SK-N-SH treated with all-trans-retinoic acid at 6 μM for 48 hours (cell line): ENCODE data around the gene LAIR2.
A peak's percentile ranks its signal among the peaks of the same experiment; 100 is the strongest.

Experiments used
- ATAC-seq: fragments of 200-7000 bp; cut with Tn5 transposase; 3 replicates; pipeline ENCODE4 v1.9.1; 2020; ENCODE audit warnings: mild to moderate bottlenecking, moderate library complexity
- ARNTL ChIP-seq: fragments of 450-650 bp; formaldehyde crosslinking; IDR thresholded peaks from 2 replicates; pipeline ENCODE4 v1.5.0; 2020; ENCODE audit warnings: low read depth, mild to moderate bottlenecking, moderate library complexity, borderline replicate concordance
- BACH2 ChIP-seq: fragments of 250-450 bp; sonication (Bioruptor Pico); IDR thresholded peaks from 2 replicates; pipeline ENCODE4 v1.9.0; 2021; ENCODE audit warnings: mild to moderate bottlenecking, borderline replicate concordance
- CREB5 ChIP-seq: fragments of 250-450 bp; sonication (Bioruptor Pico); IDR thresholded peaks from 2 replicates; pipeline ENCODE4 v1.5.1; 2020; ENCODE audit warnings: low read depth, mild to moderate bottlenecking, moderate library complexity
- CSDC2 ChIP-seq: fragments of 250-450 bp; sonication (Bioruptor Pico); IDR thresholded peaks from 2 replicates; pipeline ENCODE4 v1.5.0; 2020; ENCODE audit warnings: mild to moderate bottlenecking, moderate library complexity
- ESRRG ChIP-seq: fragments of 250-450 bp; sonication (Bioruptor Pico); IDR thresholded peaks from 2 replicates; pipeline ENCODE4 v1.6.1; 2021; ENCODE audit warnings: mild to moderate bottlenecking
- GLIS3 ChIP-seq: fragments of 250-450 bp; sonication (Bioruptor Pico); IDR thresholded peaks from 2 replicates; pipeline ENCODE4 v1.5.0; 2020; ENCODE audit warnings: mild to moderate bottlenecking, moderate library complexity
- ISL1 ChIP-seq: fragments of 250-450 bp; sonication (Bioruptor Pico); IDR thresholded peaks from 2 replicates; pipeline ENCODE4 v2.1.2; 2022; ENCODE audit warnings: mild to moderate bottlenecking, moderate library complexity
- OSR1 ChIP-seq: fragments of 250-450 bp; sonication (Bioruptor Pico); IDR thresholded peaks from 2 replicates; pipeline ENCODE4 v1.8.0; 2022; ENCODE audit warnings: moderate library complexity, mild to moderate bottlenecking, inconsistent platforms
- POU6F1 ChIP-seq: fragments of 250-450 bp; sonication (Bioruptor Pico); IDR thresholded peaks from 2 replicates; pipeline ENCODE4 v1.8.0; 2021; ENCODE audit warnings: low read depth, mild to moderate bottlenecking, moderate library complexity, borderline replicate concordance
- PPARA ChIP-seq: fragments of 250-450 bp; sonication (Bioruptor Pico); IDR thresholded peaks from 2 replicates; pipeline ENCODE4 v1.5.0; 2020; ENCODE audit warnings: mild to moderate bottlenecking, borderline replicate concordance
- RARB ChIP-seq: fragments of 250-450 bp; sonication (Bioruptor Pico); IDR thresholded peaks from 2 replicates; pipeline ENCODE4 v1.8.0; 2021; ENCODE audit warnings: mild to moderate bottlenecking, moderate library complexity
- SNAI2 ChIP-seq: fragments of 250-450 bp; sonication (Bioruptor Pico); IDR thresholded peaks from 2 replicates; pipeline ENCODE4 v1.5.0; 2020; ENCODE audit warnings: mild to moderate bottlenecking, moderate library complexity
- TCF4 ChIP-seq: fragments of 250-450 bp; sonication (Bioruptor Pico); IDR thresholded peaks from 2 replicates; pipeline ENCODE4 v1.8.0; 2021; ENCODE audit warnings: mild to moderate bottlenecking, moderate library complexity, borderline replicate concordance
- TOX ChIP-seq: fragments of 250-450 bp; sonication (Bioruptor Pico); IDR thresholded peaks from 2 replicates; pipeline ENCODE4 v1.8.0; 2021; ENCODE audit warnings: mild to moderate bottlenecking, moderate library complexity, borderline replicate concordance
- TSHZ2 ChIP-seq: fragments of 250-450 bp; sonication (Bioruptor Pico); IDR thresholded peaks from 2 replicates; pipeline ENCODE4 v1.5.0; 2020; ENCODE audit warnings: mild to moderate bottlenecking, moderate library complexity
- ZFP3 ChIP-seq: fragments of 250-450 bp; sonication (Bioruptor Pico); IDR thresholded peaks from 2 replicates; pipeline ENCODE4 v1.5.0; 2020; ENCODE audit warnings: mild to moderate bottlenecking, moderate library complexity
- ZFP30 ChIP-seq: fragments of 450-650 bp; formaldehyde crosslinking; IDR thresholded peaks from 2 replicates; pipeline ENCODE4 v1.5.0; 2022; ENCODE audit warnings: mild to moderate bottlenecking, moderate library complexity
- ZNF565 ChIP-seq: fragments of 450-650 bp; formaldehyde crosslinking; conservative IDR thresholded peaks from 2 replicates; pipeline ENCODE4 v1.5.0; 2020; ENCODE audit warnings: low read depth, mild to moderate bottlenecking, moderate library complexity
- ZNF70 ChIP-seq: fragments of 450-650 bp; formaldehyde crosslinking; IDR thresholded peaks from 2 replicates; pipeline ENCODE4 v1.5.0; 2020; ENCODE audit warnings: mild to moderate bottlenecking, moderate library complexity
- ZNF8 ChIP-seq: fragments of 450-650 bp; formaldehyde crosslinking; IDR thresholded peaks from 2 replicates; pipeline ENCODE4 v1.5.0; 2020; ENCODE audit warnings: mild to moderate bottlenecking, moderate library complexity
- TF ChIP-seq, protein P1 (sequence below): fragments of 250-450 bp; sonication (Bioruptor Pico); IDR thresholded peaks from 2 replicates; pipeline ENCODE4 v1.5.1; 2021; ENCODE audit warnings: mild to moderate bottlenecking, moderate library complexity
- TF ChIP-seq, protein P2 (sequence below): fragments of 250-450 bp; sonication (Bioruptor Pico); IDR thresholded peaks from 2 replicates; pipeline ENCODE4 v1.8.0; 2020; ENCODE audit warnings: mild to moderate bottlenecking, moderate library complexity, borderline replicate concordance

The LAIR2 gene

GRCh38 chr19:54462655-54463530, 39.7 kb upstream of the LAIR2 start:
- TF ChIP-seq ZFP30 (CRISPR knock-in tag) (no peak), TCF4 (CRISPR knock-in tag) (no peak), ZNF565 (no peak), OSR1 (CRISPR knock-in tag) (no peak), GLIS3 (CRISPR knock-in tag) (no peak), ESRRG (CRISPR knock-in tag) (no peak), ARNTL (no peak), ZFP3 (CRISPR knock-in tag) (no peak), CSDC2 (CRISPR knock-in tag) (no peak), POU6F1 (CRISPR knock-in tag) (no peak), RARB (CRISPR knock-in tag) (no peak), ZNF8 (CRISPR knock-in tag) (no peak), BACH2 (CRISPR knock-in tag) (no peak), ZNF70 (no peak), TOX (CRISPR knock-in tag) (no peak), CREB5 (CRISPR knock-in tag) (no peak)
- TF ChIP-seq, protein P1, sequence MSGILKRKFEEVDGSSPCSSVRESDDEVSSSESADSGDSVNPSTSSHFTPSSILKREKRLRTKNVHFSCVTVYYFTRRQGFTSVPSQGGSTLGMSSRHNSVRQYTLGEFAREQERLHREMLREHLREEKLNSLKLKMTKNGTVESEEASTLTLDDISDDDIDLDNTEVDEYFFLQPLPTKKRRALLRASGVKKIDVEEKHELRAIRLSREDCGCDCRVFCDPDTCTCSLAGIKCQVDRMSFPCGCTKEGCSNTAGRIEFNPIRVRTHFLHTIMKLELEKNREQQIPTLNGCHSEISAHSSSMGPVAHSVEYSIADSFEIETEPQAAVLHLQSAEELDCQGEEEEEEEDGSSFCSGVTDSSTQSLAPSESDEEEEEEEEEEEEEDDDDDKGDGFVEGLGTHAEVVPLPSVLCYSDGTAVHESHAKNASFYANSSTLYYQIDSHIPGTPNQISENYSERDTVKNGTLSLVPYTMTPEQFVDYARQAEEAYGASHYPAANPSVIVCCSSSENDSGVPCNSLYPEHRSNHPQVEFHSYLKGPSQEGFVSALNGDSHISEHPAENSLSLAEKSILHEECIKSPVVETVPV (CRISPR knock-in tag): no peak
- TF ChIP-seq, protein P2, sequence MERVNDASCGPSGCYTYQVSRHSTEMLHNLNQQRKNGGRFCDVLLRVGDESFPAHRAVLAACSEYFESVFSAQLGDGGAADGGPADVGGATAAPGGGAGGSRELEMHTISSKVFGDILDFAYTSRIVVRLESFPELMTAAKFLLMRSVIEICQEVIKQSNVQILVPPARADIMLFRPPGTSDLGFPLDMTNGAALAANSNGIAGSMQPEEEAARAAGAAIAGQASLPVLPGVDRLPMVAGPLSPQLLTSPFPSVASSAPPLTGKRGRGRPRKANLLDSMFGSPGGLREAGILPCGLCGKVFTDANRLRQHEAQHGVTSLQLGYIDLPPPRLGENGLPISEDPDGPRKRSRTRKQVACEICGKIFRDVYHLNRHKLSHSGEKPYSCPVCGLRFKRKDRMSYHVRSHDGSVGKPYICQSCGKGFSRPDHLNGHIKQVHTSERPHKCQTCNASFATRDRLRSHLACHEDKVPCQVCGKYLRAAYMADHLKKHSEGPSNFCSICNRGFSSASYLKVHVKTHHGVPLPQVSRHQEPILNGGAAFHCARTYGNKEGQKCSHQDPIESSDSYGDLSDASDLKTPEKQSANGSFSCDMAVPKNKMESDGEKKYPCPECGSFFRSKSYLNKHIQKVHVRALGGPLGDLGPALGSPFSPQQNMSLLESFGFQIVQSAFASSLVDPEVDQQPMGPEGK (CRISPR knock-in tag): no peak
- TF ChIP-seq, all 23 proteins: peak for 0
- no peak; the same call in 1 of the 3 replicates for ATAC-seq

- ATAC-seq: peak; percentile 60
- TF ChIP-seq, protein P1 (CRISPR knock-in tag): no peak
- TF ChIP-seq ZNF565 (no peak), SNAI2 (CRISPR knock-in tag) (no peak), ZNF8 (CRISPR knock-in tag) (no peak), BACH2 (CRISPR knock-in tag) (no peak), POU6F1 (CRISPR knock-in tag) (no peak), ISL1 (CRISPR knock-in tag) (no peak), PPARA (CRISPR knock-in tag) (no peak), OSR1 (CRISPR knock-in tag) (no peak), CREB5 (CRISPR knock-in tag) (no peak), CSDC2 (CRISPR knock-in tag) (no peak), TSHZ2 (CRISPR knock-in tag) (no peak), GLIS3 (CRISPR knock-in tag) (no peak), TOX (CRISPR knock-in tag) (no peak), ZFP3 (CRISPR knock-in tag) (no peak), TCF4 (CRISPR knock-in tag) (no peak)
Observed at GRCh38 chr19:54463531-54464043, 39.0 kb upstream of the LAIR2 start, which contains the start of gene LENG9. Gene LENG9, minus strand, starts transcription at chr19:54463778. Its CDS starts 252 bp downstream, at chr19:54463526.
